Type B pancreatic cell (in vitro differentiated cells): ENCODE results near the gene FOXC1. TPM values are rescaled to one million over a fixed set of nuclear protein-coding genes. Genes with fewer than 3 reads are reported as not detected.

Experiments used
- DNase-seq: peaks from one replicate; pipeline ENCODE4 v3.0.0; 2021; ENCODE audit warnings: mixed read lengths; ENCODE audit not compliant: unreplicated experiment; ENCODE audit errors: extremely low spot score
- H3K27ac Mint-ChIP-seq: 2 replicates; pipeline ENCODE4 v1.8.0; 2021; ENCODE audit warnings: mild to moderate bottlenecking, mixed read lengths
- H3K27me3 Mint-ChIP-seq: 2 replicates; pipeline ENCODE4 v1.8.0; 2021; ENCODE audit warnings: mixed read lengths
- H3K36me3 Mint-ChIP-seq: 2 replicates; pipeline ENCODE4 v1.8.0; 2021; ENCODE audit warnings: mixed read lengths
- H3K4me1 Mint-ChIP-seq: one replicate; pipeline ENCODE4 v1.8.0; 2021; ENCODE audit warnings: mixed read lengths; ENCODE audit not compliant: unreplicated experiment
- H3K4me3 Mint-ChIP-seq: 2 replicates; pipeline ENCODE4 v1.8.0; 2021; ENCODE audit warnings: mild to moderate bottlenecking, mixed read lengths
- H3K9me3 Mint-ChIP-seq: 2 replicates; pipeline ENCODE4 v1.8.0; 2021; ENCODE audit warnings: mixed read lengths
- total RNA-seq: library from RNA; stranded (reverse); gene quantifications from 2 replicates; pipeline ENCODE4 v1.2.1, GENCODE V29; 2021; ENCODE audit warnings: low replicate concordance
- TF ChIP-seq, protein P1 (sequence below): fragments of 200-600 bp; sonication (generic); conservative IDR thresholded peaks from 2 replicates; pipeline ENCODE4 v1.5.0; 2021; ENCODE audit warnings: antibody characterized with exemption, mild to moderate bottlenecking

The FOXC1 gene
- total RNA-seq, 1 donor from 2014 or later = 53.5 TPM

DNA sequence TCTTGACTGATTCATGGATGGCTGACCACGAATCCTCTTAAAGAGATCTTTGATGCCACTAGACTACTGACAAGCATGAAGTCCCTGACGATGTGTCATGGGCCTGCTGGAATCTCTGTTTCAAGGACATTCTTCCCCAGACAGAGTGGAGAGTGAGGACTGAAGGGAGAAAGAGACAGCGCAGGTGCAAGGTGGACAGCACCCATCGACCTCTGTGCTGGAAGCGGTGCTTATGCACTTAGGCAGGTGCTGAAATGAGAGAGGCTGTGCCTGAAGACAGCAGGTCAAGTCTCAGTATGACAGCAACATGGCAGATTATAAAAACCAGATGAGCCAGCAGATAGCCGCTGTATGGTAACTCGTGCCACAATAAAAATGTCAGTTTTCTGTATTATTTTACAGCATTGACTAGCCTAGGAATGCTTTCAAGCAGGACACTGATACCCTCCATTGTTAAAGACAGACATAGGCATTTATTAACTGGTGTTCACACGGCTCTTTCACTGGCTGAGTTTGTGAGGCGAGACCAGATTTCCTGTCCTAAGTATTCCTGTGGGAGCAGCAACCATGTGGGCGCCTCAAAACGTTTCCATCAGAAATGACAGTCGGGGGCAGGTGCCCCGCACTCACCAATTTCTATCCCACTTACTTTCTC is 47.5 kb downstream of the FOXC1 start:
- TF ChIP-seq, protein P1, sequence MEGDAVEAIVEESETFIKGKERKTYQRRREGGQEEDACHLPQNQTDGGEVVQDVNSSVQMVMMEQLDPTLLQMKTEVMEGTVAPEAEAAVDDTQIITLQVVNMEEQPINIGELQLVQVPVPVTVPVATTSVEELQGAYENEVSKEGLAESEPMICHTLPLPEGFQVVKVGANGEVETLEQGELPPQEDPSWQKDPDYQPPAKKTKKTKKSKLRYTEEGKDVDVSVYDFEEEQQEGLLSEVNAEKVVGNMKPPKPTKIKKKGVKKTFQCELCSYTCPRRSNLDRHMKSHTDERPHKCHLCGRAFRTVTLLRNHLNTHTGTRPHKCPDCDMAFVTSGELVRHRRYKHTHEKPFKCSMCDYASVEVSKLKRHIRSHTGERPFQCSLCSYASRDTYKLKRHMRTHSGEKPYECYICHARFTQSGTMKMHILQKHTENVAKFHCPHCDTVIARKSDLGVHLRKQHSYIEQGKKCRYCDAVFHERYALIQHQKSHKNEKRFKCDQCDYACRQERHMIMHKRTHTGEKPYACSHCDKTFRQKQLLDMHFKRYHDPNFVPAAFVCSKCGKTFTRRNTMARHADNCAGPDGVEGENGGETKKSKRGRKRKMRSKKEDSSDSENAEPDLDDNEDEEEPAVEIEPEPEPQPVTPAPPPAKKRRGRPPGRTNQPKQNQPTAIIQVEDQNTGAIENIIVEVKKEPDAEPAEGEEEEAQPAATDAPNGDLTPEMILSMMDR = no peak
- no peaks in the 10 kb centered on the region for H3K27me3 Mint-ChIP-seq
- H3K9me3 Mint-ChIP-seq = no peaks in the 10 kb centered on the region
- no peak overlapping the region for H3K4me3 Mint-ChIP-seq
- DNase-seq = no peak
- H3K4me1 Mint-ChIP-seq = peaks cover 18% of the 10 kb centered on the region
- no peak overlapping the region for H3K27ac Mint-ChIP-seq
- no peaks in the 10 kb centered on the region for H3K36me3 Mint-ChIP-seq

DNA sequence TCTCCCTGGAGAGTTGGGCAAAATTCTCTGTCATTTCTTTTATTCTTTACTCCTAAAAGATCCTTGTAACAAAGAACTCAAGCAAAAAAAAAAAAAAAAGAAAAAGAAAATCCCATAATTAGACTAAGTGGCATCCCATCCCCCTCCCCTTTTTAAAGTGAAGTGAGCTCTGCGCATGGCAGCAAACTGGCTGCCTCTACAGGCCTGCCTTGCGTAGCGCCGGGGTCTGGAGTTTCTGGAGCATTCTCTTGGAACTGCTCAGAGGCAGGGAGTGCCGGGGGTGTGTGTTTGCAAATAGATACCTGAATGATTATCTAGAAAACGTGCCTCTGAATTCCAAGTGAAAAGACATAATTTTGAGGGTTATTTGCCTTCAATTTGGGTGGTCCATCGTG is 48.1 kb downstream of the FOXC1 start:
- Mint-ChIP-seq H3K27me3 (no peaks in the 10 kb centered on the region), H3K9me3 (no peaks in the 10 kb centered on the region), H3K36me3 (no peaks in the 10 kb centered on the region), H3K4me3 (no peak overlapping the region), H3K4me1 (peaks cover 18% of the 10 kb centered on the region), H3K27ac (peak overlapping the region; percentile 35)
- TF ChIP-seq, protein P1 = no peak
- DNase-seq = no peak

DNA sequence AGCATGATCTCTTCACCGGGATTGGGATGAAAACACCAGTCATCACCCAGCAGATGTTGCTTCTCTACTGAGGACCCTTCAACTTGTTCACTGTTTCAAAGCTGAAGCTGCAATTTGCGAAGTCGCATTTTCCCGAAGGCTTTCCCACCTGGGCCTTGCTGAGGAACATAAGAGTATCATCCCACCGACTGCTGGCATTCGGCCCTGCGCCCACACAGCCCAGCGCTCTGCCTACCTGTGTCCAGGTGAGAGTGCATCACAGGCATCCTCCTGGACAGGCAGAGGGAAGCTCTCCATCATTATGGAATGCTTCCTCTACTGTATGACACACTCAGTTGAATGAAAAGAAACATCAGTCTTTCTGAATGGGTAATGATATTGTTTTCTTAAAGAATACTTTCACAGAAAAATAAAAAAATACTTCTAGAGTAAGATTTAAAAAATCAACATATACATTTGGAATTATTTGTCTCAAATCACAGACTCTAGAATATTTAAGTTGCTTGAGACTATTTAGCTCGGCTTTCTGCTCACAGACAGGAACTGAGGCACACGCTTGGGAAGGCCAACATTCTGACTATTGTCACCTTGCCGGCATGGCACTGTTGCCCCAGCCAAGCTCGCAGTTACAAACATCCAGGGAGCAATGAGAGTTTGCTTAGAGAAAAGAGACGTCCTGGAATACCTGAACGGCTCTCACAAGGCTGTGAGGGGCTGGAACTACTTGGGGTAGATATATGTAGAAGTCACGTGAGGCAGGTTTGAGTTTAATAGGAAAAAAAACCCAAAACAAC is 48.7 kb downstream of the FOXC1 start:
- Mint-ChIP-seq H3K27ac (peak overlapping the region; percentile 35), H3K9me3 (no peaks in the 10 kb centered on the region), H3K4me1 (peaks cover 18% of the 10 kb centered on the region), H3K4me3 (no peak overlapping the region), H3K27me3 (no peaks in the 10 kb centered on the region), H3K36me3 (no peaks in the 10 kb centered on the region)
- DNase-seq = no peak
- TF ChIP-seq, protein P1 = no peak

DNA sequence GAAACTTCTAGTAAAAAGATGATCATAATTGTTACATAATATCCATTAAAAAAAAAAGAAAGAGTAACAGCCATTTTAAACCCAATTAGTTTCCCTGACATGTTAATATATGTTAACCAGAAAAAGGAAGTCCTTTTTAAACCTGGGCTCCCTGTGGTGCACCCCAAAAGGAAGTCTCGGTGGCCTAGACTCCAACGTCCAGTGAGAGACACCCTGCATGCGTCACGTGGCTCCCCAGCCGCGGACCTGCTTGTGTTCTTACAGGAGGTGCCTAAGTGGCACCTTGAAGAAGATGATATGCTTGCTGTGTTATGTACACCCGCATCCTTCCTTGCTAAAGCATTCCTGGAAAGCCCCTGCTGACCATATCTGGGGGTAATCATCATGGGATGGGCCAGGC is 50.1 kb downstream of the FOXC1 start:
- H3K36me3 Mint-ChIP-seq = no peaks in the 10 kb centered on the region

DNA sequence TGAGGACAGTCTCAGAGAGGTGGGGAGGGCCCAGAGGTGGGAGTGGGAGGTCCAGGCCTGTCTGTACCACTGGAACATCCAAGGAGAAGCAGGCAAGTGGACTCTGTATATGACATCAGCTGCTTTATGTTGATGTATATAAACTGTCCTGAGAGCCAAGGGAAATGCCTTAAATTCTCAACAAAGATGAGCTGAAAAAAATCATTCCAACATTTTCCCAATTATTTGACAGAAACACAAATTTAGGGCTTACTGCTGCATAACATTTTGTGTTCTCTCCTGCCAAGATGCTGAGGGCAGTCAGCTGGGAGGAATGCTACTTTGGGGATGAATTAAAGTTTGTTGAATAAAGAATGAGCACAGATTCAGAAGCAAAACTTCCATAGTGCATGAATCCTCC is 52.8 kb downstream of the FOXC1 start:
- Mint-ChIP-seq H3K27me3 (no peaks in the 10 kb centered on the region), H3K36me3 (no peaks in the 10 kb centered on the region), H3K4me3 (no peak overlapping the region), H3K4me1 (peaks cover 22% of the 10 kb centered on the region), H3K27ac (no peak overlapping the region), H3K9me3 (peaks cover 8% of the 10 kb centered on the region)
- no peak for DNase-seq
- TF ChIP-seq, protein P1 = no peak

More for the DNA sequence above, 50.1 kb downstream of the FOXC1 start:
- DNase-seq = no peak
- TF ChIP-seq, protein P1 = no peak
- H3K27me3 Mint-ChIP-seq = no peaks in the 10 kb centered on the region
- no peaks in the 10 kb centered on the region for H3K9me3 Mint-ChIP-seq
- peaks cover 18% of the 10 kb centered on the region for H3K4me1 Mint-ChIP-seq
- no peak overlapping the region for H3K4me3 Mint-ChIP-seq
- H3K27ac Mint-ChIP-seq = no peak overlapping the region

Other genes starting within 250 kb of the FOXC1 start
- 2.1 and 8.1 TPM in 2 replicates for gene FOXF2, start 220.3 kb upstream of the FOXC1 start, total RNA-seq